ENCODE data around the gene CDH15.

CDH15 gene

DNA sequence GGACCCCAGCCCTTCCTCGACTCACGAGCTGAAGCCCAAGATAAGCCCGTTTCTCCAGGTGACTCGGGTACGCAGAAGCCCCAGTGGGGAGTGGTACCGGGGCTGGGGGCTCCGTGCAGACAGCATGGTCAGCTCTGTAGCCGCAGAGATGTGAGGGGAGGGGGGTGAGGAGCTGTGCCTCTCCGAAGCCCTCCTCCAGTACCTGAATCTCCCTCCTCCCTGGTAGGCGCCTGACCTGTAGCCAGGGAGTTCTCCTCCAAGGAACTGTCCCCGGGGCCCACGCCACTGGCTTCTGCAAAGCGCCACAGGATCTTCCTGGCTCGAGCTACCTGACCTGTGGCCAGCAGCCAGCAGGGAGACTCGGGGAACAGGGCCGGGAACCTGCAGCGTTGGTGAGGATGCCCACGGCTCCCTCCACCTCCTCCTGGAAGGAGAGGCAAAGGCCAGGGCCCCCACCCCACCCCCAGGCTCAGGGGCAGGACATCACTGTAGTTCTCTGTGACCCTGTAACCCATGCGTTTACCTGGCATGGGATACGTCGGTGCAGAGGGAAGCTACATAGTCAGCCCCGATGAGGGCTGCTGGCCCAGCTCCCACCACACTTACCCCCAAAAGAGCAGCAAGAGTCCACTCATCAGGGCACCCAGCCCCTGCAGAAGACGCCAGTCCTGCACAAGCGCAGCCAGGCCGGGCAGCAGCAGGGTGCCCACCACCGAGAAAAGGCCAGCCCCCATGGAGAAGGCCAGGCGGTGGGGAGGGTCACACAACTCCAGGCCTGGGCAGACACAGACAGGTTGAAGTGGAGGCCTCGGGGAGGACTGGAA lies 27.1 kb downstream of the CDH15 start:
- 86 to 94% methylated on average over 9 to 25 of the region's 28 CpGs for WGBS, 2 experiments (ENCODE audit: insufficient coverage in 2 of 2)
- H3K27ac ChIP-seq (ENCODE audit: low read depth, low read length, severe bottlenecking) = no peak overlapping the region
- no peaks in the 10 kb centered on the region for H3K36me3 ChIP-seq (ENCODE audit: control insufficient read depth, insufficient read depth, low read length)
- peaks cover 8% of the 10 kb centered on the region for H3K9me3 ChIP-seq (ENCODE audit: control insufficient read depth, low read length)
- no peak overlapping the region for H3K4me3 ChIP-seq (ENCODE audit: extremely low read depth, insufficient read depth, low read length, poor library complexity, severe bottlenecking)
- peaks cover 2% of the 10 kb centered on the region for H3K4me1 ChIP-seq (ENCODE audit: control insufficient read depth, insufficient read depth, low read length, poor library complexity, severe bottlenecking)

DNA sequence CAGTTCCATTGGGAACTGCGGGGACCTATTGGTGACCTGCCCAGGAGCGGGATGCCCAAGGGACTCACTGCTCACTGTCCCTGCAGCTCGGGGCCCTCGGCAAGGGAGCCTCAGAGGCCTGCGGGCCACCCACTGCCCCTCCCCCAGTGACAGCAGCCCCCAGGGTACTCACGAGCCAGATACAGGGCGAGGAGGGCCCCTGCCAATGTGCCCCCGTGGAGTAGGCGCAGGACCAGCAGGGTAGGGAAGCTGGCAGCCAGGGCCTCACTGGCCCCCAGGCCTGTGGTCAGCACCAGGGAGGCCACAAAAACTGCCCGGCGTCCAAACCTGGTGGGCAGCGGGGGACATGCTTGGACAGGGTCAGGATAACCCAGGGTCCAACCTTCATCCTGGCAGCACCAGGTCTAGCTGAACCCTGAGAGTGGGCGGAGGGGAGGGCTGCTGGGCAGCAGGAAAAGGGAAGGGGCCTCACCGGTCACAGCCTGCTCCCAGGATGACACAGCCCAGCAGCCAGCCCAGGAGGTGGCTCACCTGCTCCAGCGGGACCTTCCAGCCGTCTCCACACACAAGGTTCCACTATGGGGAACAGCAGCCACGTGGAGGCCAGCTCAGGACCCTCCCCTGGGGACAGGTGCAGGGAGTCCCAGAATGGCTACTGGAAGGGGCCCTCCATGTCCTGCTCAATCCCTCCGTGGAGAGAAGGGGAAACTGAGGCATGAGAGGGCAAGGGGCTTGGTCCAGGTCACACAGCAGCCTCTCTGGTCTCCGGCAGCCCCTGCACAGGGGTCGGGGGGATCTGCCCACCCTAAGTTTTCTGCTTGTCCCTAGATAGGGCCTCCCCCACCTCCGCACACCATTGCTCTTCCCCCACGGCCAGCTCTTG lies 27.9 kb downstream of the CDH15 start:
- Histone ChIP-seq H3K36me3 (ENCODE audit: control insufficient read depth, insufficient read depth, low read length) (no peaks in the 10 kb centered on the region), H3K9me3 (ENCODE audit: control insufficient read depth, low read length) (peaks cover 8% of the 10 kb centered on the region), H3K4me3 (ENCODE audit: extremely low read depth, insufficient read depth, low read length, poor library complexity, severe bottlenecking) (no peak overlapping the region), H3K27ac (ENCODE audit: low read depth, low read length, severe bottlenecking) (no peak overlapping the region), H3K4me1 (ENCODE audit: control insufficient read depth, insufficient read depth, low read length, poor library complexity, severe bottlenecking) (peaks cover 2% of the 10 kb centered on the region)
- 85 to 92% methylated on average over 17 to 18 of the region's 22 CpGs for WGBS, 2 experiments (ENCODE audit: insufficient coverage in 2 of 2)

DNA sequence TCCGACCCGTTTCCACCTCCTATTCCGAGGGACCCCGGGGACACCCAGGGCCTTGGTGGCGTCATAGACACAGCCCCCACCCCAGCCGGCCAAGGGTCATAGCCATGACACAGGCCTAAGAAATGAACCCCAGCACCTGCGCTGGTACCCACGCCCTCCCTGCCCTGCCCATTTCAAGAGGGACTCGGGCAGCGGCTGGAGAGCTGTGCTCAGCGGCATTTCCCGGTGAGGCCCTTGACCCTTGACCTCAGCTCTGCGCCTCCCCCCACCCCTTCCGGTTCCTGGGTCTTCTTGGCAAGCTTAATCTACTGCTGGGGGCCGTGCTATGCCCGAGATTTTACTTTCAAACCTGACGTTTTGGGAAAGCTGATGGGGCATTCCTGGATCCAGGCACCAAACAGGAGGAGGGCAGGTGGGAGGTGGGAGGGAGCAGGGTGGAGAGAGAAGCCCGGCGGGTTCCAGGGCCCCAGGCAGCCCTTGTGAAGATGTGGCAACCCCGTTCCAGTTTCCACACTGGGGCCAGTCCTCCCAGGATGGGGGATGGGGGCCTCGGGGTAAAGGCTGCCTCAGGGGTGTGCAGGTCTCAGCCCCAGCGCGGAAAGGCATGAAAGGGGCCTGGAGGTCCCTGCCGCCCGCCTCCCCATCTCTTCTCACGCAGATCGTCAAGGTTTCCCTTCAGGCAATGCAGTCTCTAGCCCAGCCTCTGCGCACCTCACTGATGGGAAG lies 28.7 kb downstream of the CDH15 start, which contains the start of gene SLC22A31:
Gene SLC22A31, minus strand, starts transcription at position 414 of the 726 bp plus-strand sequence. Its CDS starts 36 bp downstream, at position 378.
- H3K36me3 ChIP-seq (ENCODE audit: control insufficient read depth, insufficient read depth, low read length) = no peaks in the 10 kb centered on the region
- 26 to 33% methylated on average over 21 to 25 of the region's 28 CpGs for WGBS, 2 experiments (ENCODE audit: insufficient coverage in 2 of 2)
- H3K9me3 ChIP-seq (ENCODE audit: control insufficient read depth, low read length) = peaks cover 8% of the 10 kb centered on the region
- H3K27ac ChIP-seq (ENCODE audit: low read depth, low read length, severe bottlenecking) = no peak within 1 kb of the TSS
- H3K4me3 ChIP-seq (ENCODE audit: extremely low read depth, insufficient read depth, low read length, poor library complexity, severe bottlenecking) = peak within 1 kb of the TSS; percentile 22
- H3K4me1 ChIP-seq (ENCODE audit: control insufficient read depth, insufficient read depth, low read length, poor library complexity, severe bottlenecking) = peaks cover 2% of the 10 kb centered on the region

DNA sequence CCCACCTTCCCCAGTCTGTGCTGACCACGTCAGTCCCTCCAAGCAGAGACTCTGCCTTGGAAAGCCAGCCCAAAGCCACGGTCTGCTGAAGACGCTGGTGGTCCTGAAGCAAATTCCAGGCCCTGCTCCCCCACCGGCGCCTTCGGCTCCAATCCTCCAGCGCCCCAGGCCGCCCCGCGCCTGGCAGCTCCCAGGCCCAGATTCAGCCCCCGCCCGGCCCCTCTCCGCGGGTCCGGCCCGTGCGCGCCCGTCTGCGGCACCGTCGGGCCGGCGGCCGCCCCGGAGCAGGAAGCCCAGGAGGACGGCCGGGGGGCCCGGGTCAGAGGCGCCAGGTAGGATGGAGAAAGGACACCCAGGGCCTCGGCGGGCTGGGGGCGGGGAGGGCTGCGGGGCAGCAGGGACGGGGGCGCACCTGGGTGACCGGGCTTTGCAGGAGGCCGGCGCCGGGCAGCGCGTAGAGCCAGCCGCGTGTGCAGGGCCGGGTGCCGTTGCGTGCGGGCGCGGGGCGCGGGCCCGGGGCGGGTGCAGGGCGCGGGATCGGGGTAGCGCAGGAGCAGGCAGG lies 29.4 kb downstream of the CDH15 start:
- Histone ChIP-seq H3K36me3 (ENCODE audit: control insufficient read depth, insufficient read depth, low read length) (no peaks in the 10 kb centered on the region), H3K27ac (ENCODE audit: low read depth, low read length, severe bottlenecking) (no peak overlapping the region), H3K9me3 (ENCODE audit: control insufficient read depth, low read length) (peaks cover 8% of the 10 kb centered on the region), H3K4me3 (ENCODE audit: extremely low read depth, insufficient read depth, low read length, poor library complexity, severe bottlenecking) (peak overlapping the region; percentile 22), H3K4me1 (ENCODE audit: control insufficient read depth, insufficient read depth, low read length, poor library complexity, severe bottlenecking) (peaks cover 2% of the 10 kb centered on the region)
- WGBS, 2 experiments (ENCODE audit: insufficient coverage in 2 of 2) = 0 to 2% methylated on average over 40 to 46 of the region's 58 CpGs

DNA sequence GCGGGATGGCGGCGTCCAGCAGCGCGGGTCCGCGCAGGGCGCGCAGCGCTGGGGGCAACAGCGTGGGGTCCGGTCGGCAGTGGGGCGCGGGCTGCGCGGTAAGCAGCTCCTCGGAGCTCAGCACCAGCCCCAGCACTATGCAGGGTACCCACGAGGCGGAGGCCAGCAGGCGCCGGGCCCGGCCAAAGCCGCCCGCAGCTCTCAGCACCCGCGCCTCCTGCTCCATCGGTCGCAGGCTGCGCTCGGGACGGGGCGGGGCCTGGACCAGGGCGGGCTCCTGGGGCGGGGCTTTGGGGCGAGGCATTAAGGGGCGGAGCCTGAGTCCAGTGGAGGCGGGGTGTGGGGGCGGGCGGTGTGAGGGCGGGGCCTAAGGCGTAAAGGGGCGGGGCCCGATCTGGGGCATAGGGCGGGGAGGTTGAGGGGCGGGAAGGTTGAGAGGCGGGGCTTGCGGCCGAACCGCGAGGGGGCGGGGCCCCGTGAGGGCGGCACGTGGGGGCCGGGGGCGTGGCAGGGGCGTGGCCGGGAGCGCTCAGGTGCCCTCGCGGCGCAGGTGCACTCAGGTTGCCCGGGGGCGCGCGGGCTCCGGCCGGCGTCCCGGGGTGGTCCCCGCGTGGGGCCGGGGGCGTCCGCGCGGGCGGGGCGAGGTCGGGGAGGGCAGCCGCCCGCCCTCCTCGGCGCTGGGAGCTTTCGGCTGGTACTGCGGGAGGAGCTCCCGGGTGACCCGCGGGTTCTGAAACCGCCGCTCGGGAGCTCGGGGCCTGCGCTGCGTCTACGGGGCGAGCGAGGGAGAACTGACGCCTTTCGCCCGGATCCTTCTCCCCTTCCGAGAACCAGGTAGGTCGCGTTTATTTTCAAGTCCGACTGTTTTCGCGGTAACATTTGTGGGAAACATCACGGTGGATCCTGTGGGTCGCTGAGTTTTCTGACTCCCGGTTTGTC lies 30.2 kb downstream of the CDH15 start:
- Histone ChIP-seq H3K36me3 (ENCODE audit: control insufficient read depth, insufficient read depth, low read length) (no peaks in the 10 kb centered on the region), H3K4me3 (ENCODE audit: extremely low read depth, insufficient read depth, low read length, poor library complexity, severe bottlenecking) (peak overlapping the region; percentile 22), H3K9me3 (ENCODE audit: control insufficient read depth, low read length) (peaks cover 8% of the 10 kb centered on the region), H3K27ac (ENCODE audit: low read depth, low read length, severe bottlenecking) (no peak overlapping the region), H3K4me1 (ENCODE audit: control insufficient read depth, insufficient read depth, low read length, poor library complexity, severe bottlenecking) (peaks cover 2% of the 10 kb centered on the region)
- 1 to 3% methylated on average over 45 to 74 of the region's 111 CpGs for WGBS, 2 experiments (ENCODE audit: insufficient coverage in 2 of 2)

DNA sequence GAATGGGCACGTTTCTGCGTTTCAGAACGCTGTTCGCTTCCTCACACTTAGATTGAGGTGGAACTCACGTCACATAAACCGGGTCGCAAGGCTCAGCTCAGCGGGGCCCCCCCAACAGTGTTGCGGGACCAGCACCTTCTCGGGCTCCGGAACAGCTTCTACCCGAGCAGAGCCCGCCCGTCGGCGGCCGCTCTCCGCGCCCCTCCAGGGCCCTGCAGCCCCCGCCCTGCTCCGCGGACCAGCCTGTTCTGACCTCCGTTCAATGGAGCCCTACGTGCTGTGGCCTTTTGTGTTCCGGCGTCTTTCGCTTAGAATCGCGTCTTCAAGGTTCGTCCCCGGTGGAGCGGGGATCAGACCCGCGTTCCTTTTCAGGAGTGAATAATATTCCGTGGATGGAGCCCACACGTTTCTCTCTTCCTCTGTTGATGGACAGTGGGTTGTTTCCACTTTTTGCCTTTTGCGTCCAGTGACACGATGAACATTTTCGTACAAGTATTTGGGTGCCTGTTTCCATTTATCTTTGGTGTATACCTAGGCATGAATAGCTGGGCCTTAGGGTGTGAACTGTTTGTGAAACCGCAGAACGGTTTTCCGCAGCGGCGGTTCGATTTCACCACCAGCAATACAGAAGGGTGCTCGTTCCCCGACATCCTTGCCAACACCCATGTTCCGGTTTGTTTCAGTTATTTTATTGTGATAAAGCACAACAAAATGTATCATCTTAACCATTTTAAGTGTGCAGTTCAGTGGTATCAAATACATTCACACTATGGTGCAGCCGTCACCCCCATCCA lies 31.1 kb downstream of the CDH15 start:
- WGBS, 2 experiments (ENCODE audit: insufficient coverage in 2 of 2) = 50 to 52% methylated on average over 41 to 46 of the region's 49 CpGs
- no peaks in the 10 kb centered on the region for H3K36me3 ChIP-seq (ENCODE audit: control insufficient read depth, insufficient read depth, low read length)
- no peak overlapping the region for H3K27ac ChIP-seq (ENCODE audit: low read depth, low read length, severe bottlenecking)
- peaks cover 2% of the 10 kb centered on the region for H3K4me1 ChIP-seq (ENCODE audit: control insufficient read depth, insufficient read depth, low read length, poor library complexity, severe bottlenecking)
- H3K9me3 ChIP-seq (ENCODE audit: control insufficient read depth, low read length) = peaks cover 8% of the 10 kb centered on the region
- no peak overlapping the region for H3K4me3 ChIP-seq (ENCODE audit: extremely low read depth, insufficient read depth, low read length, poor library complexity, severe bottlenecking)

DNA sequence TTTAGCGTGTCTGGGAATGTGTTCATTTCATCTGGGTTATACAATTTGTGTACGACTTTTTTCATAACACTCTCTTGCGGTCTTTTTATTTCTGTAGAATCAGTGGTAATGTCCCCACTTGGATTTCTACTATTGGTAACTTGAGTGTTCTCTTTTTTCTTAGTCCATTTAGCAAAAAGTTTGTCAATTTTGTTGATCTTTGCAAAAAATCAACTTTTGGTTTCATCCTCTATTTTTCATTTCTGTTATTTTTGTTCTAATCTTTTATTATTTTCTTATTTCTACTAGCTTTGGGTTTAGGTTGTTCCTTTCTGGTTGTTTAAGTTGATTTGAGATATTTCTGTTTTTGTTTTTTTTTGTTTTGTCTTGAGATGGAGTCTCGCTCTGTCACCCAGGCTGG lies 36.4 kb downstream of the CDH15 start:
- Histone ChIP-seq H3K4me1 (ENCODE audit: control insufficient read depth, insufficient read depth, low read length, poor library complexity, severe bottlenecking) (no peaks in the 10 kb centered on the region), H3K36me3 (ENCODE audit: control insufficient read depth, insufficient read depth, low read length) (no peaks in the 10 kb centered on the region), H3K9me3 (ENCODE audit: control insufficient read depth, low read length) (peaks cover 2% of the 10 kb centered on the region), H3K4me3 (ENCODE audit: extremely low read depth, insufficient read depth, low read length, poor library complexity, severe bottlenecking) (no peak overlapping the region), H3K27ac (ENCODE audit: low read depth, low read length, severe bottlenecking) (no peak overlapping the region)
- 85% methylated on average over 2 of the region's 4 CpGs; no CpG with 5 or more reads in 1 of the 2 experiments for WGBS, 2 experiments (ENCODE audit: insufficient coverage in 2 of 2)

DNA sequence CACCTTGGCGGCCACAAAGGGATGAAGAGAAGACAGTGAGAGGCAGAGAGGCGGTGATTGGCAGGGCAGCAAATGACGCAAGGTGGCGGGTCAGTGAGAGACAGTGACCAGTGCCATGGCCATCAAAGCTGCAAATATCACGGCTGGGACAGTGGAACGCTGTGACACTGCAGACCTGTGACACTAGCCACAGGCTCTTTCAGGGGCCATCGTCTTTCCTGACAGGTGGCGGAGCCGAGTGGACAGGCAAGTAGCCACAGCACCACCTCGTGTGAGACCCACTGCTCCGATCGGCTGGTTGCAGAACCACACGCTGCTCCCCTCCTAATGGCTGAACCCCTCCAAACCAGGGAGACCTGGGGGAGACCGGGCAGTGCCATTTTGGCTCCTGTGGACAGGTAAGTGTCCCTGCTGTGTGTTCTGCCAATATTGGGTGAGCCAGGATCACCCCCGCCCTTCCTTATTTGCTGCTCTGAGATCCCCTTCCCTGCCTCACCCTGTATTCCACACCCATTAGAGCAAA lies 38.0 kb downstream of the CDH15 start:
- H3K27ac ChIP-seq (ENCODE audit: low read depth, low read length, severe bottlenecking) = no peak overlapping the region
- H3K4me3 ChIP-seq (ENCODE audit: extremely low read depth, insufficient read depth, low read length, poor library complexity, severe bottlenecking) = no peak overlapping the region
- H3K4me1 ChIP-seq (ENCODE audit: control insufficient read depth, insufficient read depth, low read length, poor library complexity, severe bottlenecking) = no peaks in the 10 kb centered on the region
- no peaks in the 10 kb centered on the region for H3K36me3 ChIP-seq (ENCODE audit: control insufficient read depth, insufficient read depth, low read length)
- H3K9me3 ChIP-seq (ENCODE audit: control insufficient read depth, low read length) = no peaks in the 10 kb centered on the region
- WGBS, 2 experiments (ENCODE audit: insufficient coverage in 2 of 2) = 62 to 68% methylated on average over 14 of the region's 15 CpGs
